Esophagus (tissue), 2 donors: ENCODE data around the gene BABAM1. TPM values are rescaled to one million over a fixed set of nuclear protein-coding genes. Genes with fewer than 3 reads are reported as not detected.

Experiments
- H3K27ac ChIP-seq, 2 donors: one replicate each; pipeline ENCODE4 v1.5.1; 2013; ENCODE audit warnings: low read depth in 2 of 2, mild to moderate bottlenecking in 2 of 2, inconsistent platforms in 1 of 2, low read length in 1 of 2, moderate library complexity in 1 of 2
- H3K27me3 ChIP-seq, 2 donors: one replicate each; pipeline ENCODE4 v1.6.1; 2013; ENCODE audit warnings: low read length in 2 of 2, control low read depth in 1 of 2, mild to moderate bottlenecking in 1 of 2; ENCODE audit not compliant: insufficient read depth in 2 of 2, control insufficient read depth in 1 of 2
- H3K36me3 ChIP-seq, 2 donors: one replicate each; pipeline ENCODE4 v1.6.1; 2013; ENCODE audit warnings: low read length in 1 of 2; ENCODE audit not compliant: control insufficient read depth in 2 of 2, insufficient read depth in 2 of 2
- H3K4me1 ChIP-seq, 2 donors: one replicate each; pipeline ENCODE4 v1.6.1; 2013; ENCODE audit warnings: low read length in 1 of 2; ENCODE audit not compliant: control insufficient read depth in 2 of 2, insufficient read depth in 2 of 2
- H3K4me3 ChIP-seq, 2 donors: one replicate each; pipeline ENCODE4 v1.5.1; 2013; ENCODE audit warnings: low read length in 2 of 2, mild to moderate bottlenecking in 2 of 2, low read depth in 1 of 2, moderate library complexity in 1 of 2
- H3K9me3 ChIP-seq, 2 donors: one replicate each; pipeline ENCODE4 v1.6.1; 2013; ENCODE audit warnings: mild to moderate bottlenecking in 2 of 2, low read depth in 1 of 2, low read length in 1 of 2, moderate library complexity in 1 of 2; ENCODE audit not compliant: control insufficient read depth in 2 of 2, insufficient read depth in 1 of 2
- WGBS, 2 donors: extraction: QIAGEN DNeasy Blood & Tissue Kit; methylation state at CpG; one replicate each; pipeline ENCODE4 v1.1.7; 2013; 5-methylcytosine and 5-hydroxymethylcytosine counted together
- polyA plus RNA-seq, 2 donors: library from polyadenylated mRNA; stranded (reverse); fragments of 200-250 nt; gene quantifications; one replicate each; pipeline ENCODE4 v1.2.3, GENCODE V29; 2013
- donor health status: healthy with polysubstance abuse.
- donor health status: Bipolar disorder and iron deficiency.

The BABAM1 gene
- 10 to 100 TPM; 39.1 to 52.7 TPM for polyA plus RNA-seq

DNA sequence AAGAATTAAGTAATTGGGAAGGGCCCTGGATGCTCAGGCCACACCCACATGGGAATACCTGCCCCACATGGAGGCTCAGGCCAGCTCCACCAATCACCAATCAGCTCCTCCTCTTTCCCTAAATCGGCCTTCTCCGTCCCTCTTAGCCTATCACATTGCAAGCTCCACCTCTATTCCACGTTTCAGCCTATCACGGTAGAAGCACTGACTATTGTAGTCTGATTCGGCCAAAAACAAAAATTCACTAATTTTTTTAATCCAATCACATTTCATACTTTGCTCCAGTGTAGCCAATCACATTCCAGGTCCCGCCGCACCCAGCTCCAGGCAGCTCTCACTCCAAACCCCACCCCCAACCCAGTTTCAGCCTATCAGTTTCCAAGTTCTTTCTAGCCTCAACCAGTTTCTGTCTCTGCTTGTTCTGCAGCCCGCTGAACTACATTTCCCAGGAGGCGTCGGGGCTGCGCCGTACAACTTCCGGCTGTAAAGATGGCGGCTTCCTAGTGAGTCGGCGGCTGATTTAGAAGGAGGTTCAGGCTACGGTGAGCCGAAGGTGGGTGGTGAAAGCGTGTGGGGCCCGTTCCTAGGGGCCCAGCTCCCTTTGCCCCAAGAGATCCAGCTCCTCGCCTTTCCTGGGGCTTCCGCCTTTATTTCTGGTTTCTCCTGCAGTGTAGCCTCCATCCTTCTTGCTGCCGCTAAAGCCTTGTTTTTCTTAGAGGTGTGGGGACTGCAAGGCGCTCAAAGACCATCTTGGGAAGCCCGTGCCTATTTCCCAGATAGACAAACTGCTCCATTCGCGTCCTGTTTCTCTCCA is at the start of gene BABAM1:
TSS of gene BABAM1 (plus strand) at position 469 of the 814 bp plus-strand sequence. CDS start 1,364 bp downstream, outside the sequence.
- Histone ChIP-seq H3K4me1 (peaks cover 3 to 4% of the 10 kb centered on the region in 2 donors), H3K9me3 (no peaks in the 10 kb centered on the region), H3K27me3 (no peaks in the 10 kb centered on the region), H3K4me3 (peak within 1 kb of the TSS; percentile 71 to 95), H3K27ac (peak within 1 kb of the TSS; percentile 66 to 91), H3K36me3 (peaks cover 0 to 11% of the 10 kb centered on the region in 2 donors)
- 0% methylated on average over 27 of the region's 27 CpGs for WGBS, 2 donors

DNA sequence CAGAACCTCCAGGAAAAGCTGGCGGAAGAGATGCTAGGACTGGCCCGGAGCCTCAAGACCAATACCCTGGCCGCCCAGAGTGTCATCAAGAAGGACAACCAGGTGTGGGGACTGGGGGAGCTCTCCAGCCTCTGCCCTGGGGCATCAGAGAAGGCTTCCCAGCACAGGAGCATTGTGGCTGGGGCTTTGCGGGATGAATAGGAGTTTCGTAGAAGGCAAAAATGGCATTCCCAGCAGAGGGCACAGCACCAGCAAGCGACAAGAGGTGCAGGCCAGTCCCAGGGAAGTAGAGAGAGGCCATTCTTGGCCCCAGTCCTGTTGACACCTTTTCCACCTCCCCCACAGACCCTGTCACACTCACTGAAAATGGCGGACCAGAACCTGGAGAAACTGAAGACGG is 48.0 kb upstream of the BABAM1 start:
- H3K27ac ChIP-seq = no peak overlapping the region
- H3K27me3 ChIP-seq = no peaks in the 10 kb centered on the region
- H3K36me3 ChIP-seq = peaks cover 4 to 14% of the 10 kb centered on the region in 2 donors
- no peaks in the 10 kb centered on the region for H3K9me3 ChIP-seq
- H3K4me3 ChIP-seq = no peak overlapping the region
- H3K4me1 ChIP-seq = peaks cover 0 to 14% of the 10 kb centered on the region in 2 donors
- 98 to 99% methylated on average over 8 of the region's 8 CpGs for WGBS, 2 donors

DNA sequence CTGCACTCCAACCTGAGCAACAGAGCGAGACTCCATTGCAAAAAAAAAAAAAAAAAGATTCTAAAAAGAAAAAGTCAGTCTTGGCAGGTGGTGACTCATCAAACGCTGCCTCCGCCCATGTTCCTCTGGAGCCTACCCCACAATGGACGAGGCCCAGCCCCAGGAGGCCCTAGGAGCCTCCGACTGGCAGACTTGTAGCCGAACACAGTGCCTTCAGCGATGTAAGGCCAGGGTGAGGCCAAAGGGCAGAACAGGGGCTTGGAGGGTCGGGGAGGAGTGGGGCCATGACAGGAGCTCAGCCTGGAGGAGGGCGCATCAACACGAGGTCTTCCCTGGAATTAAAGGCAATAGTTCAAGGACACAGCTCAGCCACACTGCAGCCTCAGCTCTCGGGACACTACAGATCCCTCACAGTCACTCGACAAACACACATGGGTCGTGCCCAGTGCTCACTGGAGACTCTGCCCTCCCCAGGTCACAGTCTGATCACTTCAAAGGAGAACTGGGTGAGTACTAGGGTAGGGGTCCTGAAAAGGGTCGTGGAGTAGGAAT is 47.0 kb upstream of the BABAM1 start:
- 39 to 41% methylated on average over 14 of the region's 14 CpGs for WGBS, 2 donors
- peaks cover 4 to 14% of the 10 kb centered on the region in 2 donors for H3K36me3 ChIP-seq
- H3K27ac ChIP-seq = peak overlapping the region in 1 of 2 donors; percentile 79
- no peaks in the 10 kb centered on the region for H3K27me3 ChIP-seq
- no peak overlapping the region for H3K4me3 ChIP-seq
- H3K9me3 ChIP-seq = no peaks in the 10 kb centered on the region
- peaks cover 0 to 8% of the 10 kb centered on the region in 2 donors for H3K4me1 ChIP-seq

DNA sequence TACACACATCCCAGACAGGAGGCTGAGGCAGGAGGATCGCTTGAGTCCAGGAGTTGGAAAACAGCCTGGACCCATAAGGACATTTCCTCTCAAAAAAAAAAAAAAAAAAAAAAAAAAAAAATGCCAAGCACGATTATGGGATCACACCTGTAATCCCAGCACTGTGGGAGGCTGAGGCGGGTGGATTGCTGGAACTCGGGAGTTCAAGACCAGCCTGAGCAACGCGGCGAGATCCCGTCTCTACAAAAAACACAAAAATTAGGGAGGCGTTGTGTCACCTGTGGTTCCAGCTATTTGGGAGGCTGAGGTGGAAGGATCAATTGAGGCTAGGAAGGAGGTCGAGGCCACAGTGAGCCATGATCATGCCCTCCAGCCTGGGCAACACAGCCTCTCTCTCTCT is 42.2 kb upstream of the BABAM1 start:
- Histone ChIP-seq H3K4me1 (peaks cover 0 to 3% of the 10 kb centered on the region in 2 donors), H3K4me3 (no peak overlapping the region), H3K27ac (no peak overlapping the region), H3K27me3 (no peaks in the 10 kb centered on the region), H3K36me3 (peaks cover 2 to 7% of the 10 kb centered on the region in 2 donors), H3K9me3 (no peaks in the 10 kb centered on the region)
- WGBS, 2 donors = 76 to 84% methylated on average over 10 of the region's 10 CpGs

DNA sequence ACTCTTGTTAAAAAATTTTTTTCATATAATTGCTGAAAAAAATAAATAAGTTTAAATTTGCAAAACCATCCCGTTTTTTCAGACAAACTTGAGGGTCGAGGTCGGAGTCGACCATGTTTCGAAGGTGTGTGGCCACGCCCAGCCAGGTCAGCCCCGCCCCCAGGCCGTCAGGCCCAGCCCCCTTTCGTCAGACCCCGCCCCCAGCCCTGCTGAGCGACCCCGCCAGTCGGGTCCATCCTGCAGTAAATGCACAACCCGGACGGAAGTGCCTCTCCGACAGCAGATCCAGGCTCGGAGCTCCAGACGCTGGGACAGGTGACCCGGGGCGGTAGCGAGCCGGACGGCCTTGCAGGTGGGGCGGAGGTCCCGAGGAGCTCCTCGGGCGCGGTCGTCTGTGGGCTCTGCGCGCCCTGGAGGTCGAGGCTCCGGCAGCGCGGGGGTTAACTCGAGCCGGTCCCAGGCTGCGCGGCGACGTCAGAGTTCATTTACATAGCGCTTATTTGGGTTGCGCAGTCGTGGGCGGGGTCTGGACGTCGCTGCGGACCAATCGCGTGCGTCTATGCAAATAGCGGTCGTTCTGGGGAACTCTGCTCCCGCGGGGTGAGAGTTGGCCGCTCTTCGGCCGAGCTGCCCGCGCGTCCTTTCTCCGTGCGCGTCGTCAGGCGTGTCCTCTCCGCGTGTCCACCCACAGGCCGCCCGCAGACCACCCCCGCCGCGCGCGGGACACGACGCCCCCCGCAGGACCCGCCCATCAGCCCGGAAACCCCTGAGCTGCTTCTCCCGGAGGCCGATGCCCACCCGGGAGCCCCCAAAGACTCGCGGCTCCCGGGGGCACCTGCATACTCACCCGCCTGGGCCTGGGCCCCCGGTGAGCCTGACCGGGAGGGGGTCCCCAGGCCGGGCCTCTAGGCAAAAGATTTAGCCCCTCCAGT is 41.0 kb upstream of the BABAM1 start, which contains the start of gene OCEL1:
TSS of gene OCEL1 (plus strand) at position 225 of the 932 bp plus-strand sequence. CDS start at position 247, 22 bp downstream.
- WGBS, 2 donors = 0 to 1% methylated on average over 81 to 90 of the region's 90 CpGs
- peak within 1 kb of the TSS; percentile 96 to 97 for H3K27ac ChIP-seq
- H3K4me1 ChIP-seq = no peaks in the 10 kb centered on the region

DNA sequence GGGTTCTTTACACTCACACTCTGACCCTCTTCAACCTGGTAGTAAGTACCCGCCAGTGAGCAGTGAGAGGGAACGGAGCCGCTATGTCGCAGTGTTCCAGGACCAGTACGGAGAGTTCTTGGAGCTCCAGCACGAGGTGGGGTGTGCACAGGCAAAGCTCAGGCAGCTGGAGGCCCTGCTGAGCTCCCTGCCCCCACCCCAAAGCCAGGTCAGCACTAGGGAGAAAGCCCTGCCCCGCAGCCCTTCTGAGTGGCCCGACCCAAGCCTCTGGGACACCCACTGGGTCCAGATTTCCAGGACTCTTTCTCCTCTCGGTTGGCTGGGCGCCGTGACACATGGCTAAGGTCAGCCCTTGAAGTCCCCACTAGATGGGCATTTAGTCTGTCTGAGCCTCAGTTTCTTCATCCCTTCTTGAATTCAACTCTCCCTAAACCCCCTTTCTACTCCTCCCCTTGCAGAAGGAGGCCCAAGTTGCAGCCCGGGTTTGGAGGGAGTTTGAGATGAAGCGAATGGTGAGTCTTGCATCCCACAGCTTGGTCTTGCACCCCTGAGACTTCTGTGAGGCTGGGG is 39.4 kb upstream of the BABAM1 start:
- no peaks in the 10 kb centered on the region for H3K4me1 ChIP-seq
- no peaks in the 10 kb centered on the region for H3K9me3 ChIP-seq
- WGBS, 2 donors = 76% methylated on average over 13 of the region's 13 CpGs
- no peak overlapping the region for H3K4me3 ChIP-seq
- peaks cover 6 to 20% of the 10 kb centered on the region in 2 donors for H3K36me3 ChIP-seq
- H3K27me3 ChIP-seq = no peaks in the 10 kb centered on the region
- no peak overlapping the region for H3K27ac ChIP-seq

More for the DNA sequence above, 41.0 kb upstream of the BABAM1 start, which contains the start of gene OCEL1:
- Histone ChIP-seq H3K27me3 (no peaks in the 10 kb centered on the region), H3K36me3 (peaks cover 6 to 11% of the 10 kb centered on the region in 2 donors), H3K9me3 (no peaks in the 10 kb centered on the region), H3K4me3 (peak within 1 kb of the TSS; percentile 66 to 79)

DNA sequence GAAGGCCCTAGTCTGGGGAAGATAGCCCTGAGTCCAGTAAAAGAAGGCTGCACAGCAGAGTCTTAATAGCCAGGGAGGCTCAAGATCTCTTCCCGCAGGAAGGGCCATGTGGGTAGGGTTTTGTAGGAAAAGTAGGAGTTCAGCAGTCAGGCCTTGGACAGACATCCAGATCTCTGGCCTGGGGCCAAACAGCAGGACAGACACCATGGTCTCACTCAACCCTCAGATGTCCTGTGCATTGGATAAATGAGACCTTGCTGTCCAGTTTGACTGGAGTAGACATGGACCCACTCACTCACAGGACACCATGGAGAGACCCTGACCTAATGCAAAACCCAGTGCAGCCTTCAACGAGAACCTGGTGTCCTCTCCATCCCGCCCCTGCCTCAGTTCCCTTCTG is 37.4 kb upstream of the BABAM1 start:
- Histone ChIP-seq H3K27me3 (no peaks in the 10 kb centered on the region), H3K27ac (no peak overlapping the region), H3K9me3 (no peaks in the 10 kb centered on the region), H3K4me1 (peaks cover 0 to under 1% of the 10 kb centered on the region in 2 donors), H3K4me3 (no peak overlapping the region), H3K36me3 (peaks cover 6 to 20% of the 10 kb centered on the region in 2 donors)
- 96 to 100% methylated on average over 3 of the region's 3 CpGs for WGBS, 2 donors

DNA sequence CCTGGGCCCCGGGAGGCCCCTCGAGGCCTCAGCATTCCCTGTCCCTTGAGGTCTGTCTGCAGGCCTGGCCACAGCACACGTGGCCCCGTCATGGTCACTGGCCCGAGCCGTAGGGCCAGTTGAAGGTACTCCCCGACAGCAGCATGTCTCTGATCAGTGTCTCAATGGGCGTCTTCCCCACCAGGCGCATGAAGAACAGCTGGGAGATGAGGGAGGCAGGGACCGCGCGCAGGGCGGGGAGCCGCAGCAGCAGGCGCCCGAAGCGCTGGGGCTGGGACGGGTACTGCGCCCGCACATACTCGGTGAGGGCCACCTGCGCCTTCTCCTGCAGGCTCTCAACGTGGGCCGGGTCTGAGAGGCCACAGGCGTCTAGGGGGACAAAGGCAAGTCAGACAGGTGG is 35.0 kb upstream of the BABAM1 start:
- H3K27ac ChIP-seq = no peak overlapping the region
- 89 to 91% methylated on average over 25 of the region's 25 CpGs for WGBS, 2 donors
- peaks cover 7 to 9% of the 10 kb centered on the region in 2 donors for H3K4me1 ChIP-seq
- no peaks in the 10 kb centered on the region for H3K9me3 ChIP-seq
- H3K27me3 ChIP-seq = no peaks in the 10 kb centered on the region
- peaks cover 6 to 26% of the 10 kb centered on the region in 2 donors for H3K36me3 ChIP-seq
- no peak overlapping the region for H3K4me3 ChIP-seq

DNA sequence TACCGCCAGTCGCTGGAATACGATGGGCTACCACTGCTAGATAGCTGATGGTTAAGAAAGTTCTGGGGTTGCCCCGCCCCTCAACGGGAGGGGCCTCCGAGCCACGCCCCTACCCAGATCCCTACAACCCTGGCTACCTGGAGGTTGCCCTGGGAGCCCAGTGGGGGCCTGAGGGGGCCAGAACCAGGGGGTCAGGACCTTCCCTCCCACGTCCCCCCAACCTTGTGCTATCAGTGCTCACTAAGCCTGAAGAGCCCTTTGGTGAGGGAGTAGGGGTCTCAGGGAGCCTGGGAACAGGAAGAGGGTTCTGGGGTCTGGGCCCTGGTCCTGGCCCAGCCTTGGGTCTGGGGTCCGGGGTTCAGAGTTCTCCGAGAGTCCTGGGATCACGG is 32.3 kb upstream of the BABAM1 start:
- peak overlapping the region; percentile 28 to 58 for H3K4me3 ChIP-seq
- 28 to 37% methylated on average over 10 to 11 of the region's 11 CpGs for WGBS, 2 donors
- peak overlapping the region; percentile 60 to 66 for H3K27ac ChIP-seq
- peaks cover 7 to 9% of the 10 kb centered on the region in 2 donors for H3K4me1 ChIP-seq
- no peaks in the 10 kb centered on the region for H3K9me3 ChIP-seq
- no peaks in the 10 kb centered on the region for H3K27me3 ChIP-seq
- peaks cover 5 to 28% of the 10 kb centered on the region in 2 donors for H3K36me3 ChIP-seq
